HG02840 (cell line): ENCODE measurements around the gene TRIM8.
"Not testable (repeated sequence)": the region's sequence is repeated elsewhere in the genome, so short reads cannot be mapped to it uniquely, and the experiment has no call there.

Experiments used
- ATAC-seq: cut with Tn5 transposase; IDR thresholded peaks from one replicate; pipeline ENCODE4 v1.9.1; 2021; ENCODE audit warnings: mild to moderate bottlenecking, moderate library complexity, moderate number of reproducible peaks; ENCODE audit not compliant: unreplicated experiment, low FRiP score

Gene TRIM8

GRCh38 chr10:102682981-102683380, 38.7 kb downstream of the TRIM8 start:
- ATAC-seq = no peak

- ATAC-seq = no peak
Observed at GRCh38 chr10:102683736-102684135, 39.5 kb downstream of the TRIM8 start.

- no peak for ATAC-seq
Observed at GRCh38 chr10:102691285-102692066, 47.2 kb downstream of the TRIM8 start.

GRCh38 chr10:102695401-102695800, 51.1 kb downstream of the TRIM8 start:
- ATAC-seq = not testable (repeated sequence)

GRCh38 chr10:102696736-102697135, 52.5 kb downstream of the TRIM8 start:
- ATAC-seq = no peak

- no peak for ATAC-seq
Observed at GRCh38 chr10:102698894-102699293, 54.6 kb downstream of the TRIM8 start.

GRCh38 chr10:102701272-102701671, 57.0 kb downstream of the TRIM8 start:
- no peak for ATAC-seq

GRCh38 chr10:102701796-102702195, 57.5 kb downstream of the TRIM8 start:
- ATAC-seq = no peak

GRCh38 chr10:102702742-102703141, 58.5 kb downstream of the TRIM8 start:
- no peak for ATAC-seq

GRCh38 chr10:102704915-102705314, 60.6 kb downstream of the TRIM8 start:
- no peak for ATAC-seq

GRCh38 chr10:102705531-102705930, 61.3 kb downstream of the TRIM8 start:
- ATAC-seq = no peak
